Uterus (tissue), 4 donors: ENCODE data around the gene TULP1. TPM values are rescaled to one million over a fixed set of nuclear protein-coding genes. Genes with fewer than 3 reads are reported as not detected.

Experiments
- DNase-seq, 2 donors: peaks; one replicate each; pipeline ENCODE4 v3.0.0-alpha.2; 2019 to 2020
- H3K27ac ChIP-seq, 2 donors: fragments of 200-600 bp; sonication (generic); 1 replicate in 1 of 2; 2 replicates in 1 of 2; pipeline ENCODE4 v1.5.1; 2016 to 2018
- H3K27me3 ChIP-seq, 2 donors: fragments of 200-600 bp; sonication (generic); one replicate each; pipeline ENCODE4 v1.5.1; 2018 to 2019; ENCODE audit warnings: control low read depth in 1 of 2
- H3K36me3 ChIP-seq, 2 donors: fragments of 200-600 bp; sonication (generic); one replicate each; pipeline ENCODE4 v1.5.1; 2019; ENCODE audit warnings: control low read depth in 1 of 2
- H3K4me1 ChIP-seq, 2 donors: fragments of 200-600 bp; sonication (generic); one replicate each; pipeline ENCODE4 v1.5.1; 2018 to 2019; ENCODE audit warnings: control low read depth in 1 of 2
- H3K4me3 ChIP-seq, 2 donors: fragments of 200-600 bp; sonication (generic); 1 replicate in 1 of 2; 2 replicates in 1 of 2; pipeline ENCODE4 v1.5.1; 2018 to 2019; ENCODE audit warnings: mild to moderate bottlenecking in 1 of 2
- H3K9me3 ChIP-seq, 2 donors: fragments of 200-600 bp; sonication (generic); one replicate each; pipeline ENCODE4 v1.5.1; 2019; ENCODE audit warnings: control low read depth in 1 of 2
- CTCF ChIP-seq, 4 experiments: fragments of 200-600 bp in 2 of 4; fragments of 450-650 bp in 2 of 4; sonication (generic) in 2 of 4; IDR thresholded peaks; one replicate each; pipeline ENCODE4 v1.5.1; 2016 to 2019; ENCODE audit warnings: antibody characterized with exemption in 4 of 4, mild to moderate bottlenecking in 2 of 4, moderate library complexity in 1 of 4
- POLR2A ChIP-seq, 2 donors: fragments of 450-650 bp; IDR thresholded peaks; one replicate each; pipeline ENCODE4 v1.6.1; 2016; ENCODE audit warnings: antibody characterized with exemption in 2 of 2, mild to moderate bottlenecking in 1 of 2, moderate library complexity in 1 of 2
- intact Hi-C: fragments of 100-400 bp; cut with DNase I; formaldehyde crosslinking; loops from one replicate; pipeline ENCODE4 v1.15.1; 2023; ENCODE audit warnings: low total_unique reads
- total RNA-seq, 4 donors: library from RNA; depleted of rRNA in 3 of 4; stranded (reverse); fragments of >200 nt in 3 of 4; gene quantifications; one replicate each; pipeline versions ENCODE4 v1.1.0 to v1.2.4, GENCODE V29; 2014 to 2023
- donor health status: DM: yes; HTN: yes; CAD: no.

TULP1 gene
- total RNA-seq, 4 donors from 2014 or later = 1.6 to 3.2 (median 2.1) TPM; not detected in 1

- intact Hi-C loops = no loop called here
- no peak overlapping the region for H3K4me3 ChIP-seq
- H3K4me1 ChIP-seq = no peaks in the 10 kb centered on the region
- DNase-seq = peak in 1 of 2 donors; percentile 23
- H3K27me3 ChIP-seq = no peaks in the 10 kb centered on the region
- H3K27ac ChIP-seq = no peak overlapping the region
- H3K36me3 ChIP-seq = no peaks in the 10 kb centered on the region
- TF ChIP-seq CTCF (IDR thresholded peaks at IDR 0.05) = no peak
- no peaks in the 10 kb centered on the region for H3K9me3 ChIP-seq
Measured at GRCh38 chr6:35534407-35535170, 21.9 kb upstream of the TULP1 start.

GRCh38 chr6:35533981-35534380 is 21.3 kb upstream of the TULP1 start:
- no peaks in the 10 kb centered on the region for H3K9me3 ChIP-seq
- H3K36me3 ChIP-seq = no peaks in the 10 kb centered on the region
- no peaks in the 10 kb centered on the region for H3K27me3 ChIP-seq
- no peak for TF ChIP-seq POLR2A (IDR thresholded peaks at IDR 0.05)
- TF ChIP-seq CTCF (IDR thresholded peaks at IDR 0.05) = no peak
- H3K4me1 ChIP-seq = no peaks in the 10 kb centered on the region
- H3K4me3 ChIP-seq = no peak overlapping the region
- H3K27ac ChIP-seq = no peak overlapping the region
- DNase-seq = no peak
- intact Hi-C loops = no loop called here

- H3K27me3 ChIP-seq = no peaks in the 10 kb centered on the region
- no peak overlapping the region for H3K27ac ChIP-seq
- intact Hi-C loops = no loop called here
- no peak for DNase-seq
- no peaks in the 10 kb centered on the region for H3K36me3 ChIP-seq
- TF ChIP-seq POLR2A (IDR thresholded peaks at IDR 0.05) (no peak), CTCF (IDR thresholded peaks at IDR 0.05) (no peak)
- no peaks in the 10 kb centered on the region for H3K4me1 ChIP-seq
- no peak overlapping the region for H3K4me3 ChIP-seq
- H3K9me3 ChIP-seq = no peaks in the 10 kb centered on the region
Measured at GRCh38 chr6:35532126-35532525, 19.4 kb upstream of the TULP1 start.

GRCh38 chr6:35524380-35525020 is 11.8 kb upstream of the TULP1 start:
- Histone ChIP-seq H3K27ac (no peak overlapping the region), H3K4me3 (no peak overlapping the region), H3K36me3 (no peaks in the 10 kb centered on the region), H3K27me3 (no peaks in the 10 kb centered on the region), H3K4me1 (no peaks in the 10 kb centered on the region), H3K9me3 (no peaks in the 10 kb centered on the region)
- TF ChIP-seq CTCF (IDR thresholded peaks at IDR 0.05) (no peak), POLR2A (IDR thresholded peaks at IDR 0.05) (no peak)
- no peak for DNase-seq
- intact Hi-C loops = loop anchor here (5.0 to 10.0 kb wide), 2 partner anchors 50 to 213 kb away; partner anchors contain the start of gene ARMC12
